Astrocyte (in vitro differentiated cells and primary cell): ENCODE results near the gene GPC2.

Experiments used
- EZH2 ChIP-seq: IDR thresholded peaks from 2 replicates; pipeline ENCODE4 v1.6.1; 2012; ENCODE audit warnings: mild to moderate bottlenecking, low read length, inconsistent platforms; ENCODE audit not compliant: insufficient read depth
- TF ChIP-seq, protein P1 (sequence below): IDR thresholded peaks from 2 replicates; pipeline ENCODE4 v1.5.1; 2011; ENCODE audit warnings: low read depth, mild to moderate bottlenecking, inconsistent platforms, low read length, moderate library complexity; ENCODE audit not compliant: insufficient read depth

DNA sequence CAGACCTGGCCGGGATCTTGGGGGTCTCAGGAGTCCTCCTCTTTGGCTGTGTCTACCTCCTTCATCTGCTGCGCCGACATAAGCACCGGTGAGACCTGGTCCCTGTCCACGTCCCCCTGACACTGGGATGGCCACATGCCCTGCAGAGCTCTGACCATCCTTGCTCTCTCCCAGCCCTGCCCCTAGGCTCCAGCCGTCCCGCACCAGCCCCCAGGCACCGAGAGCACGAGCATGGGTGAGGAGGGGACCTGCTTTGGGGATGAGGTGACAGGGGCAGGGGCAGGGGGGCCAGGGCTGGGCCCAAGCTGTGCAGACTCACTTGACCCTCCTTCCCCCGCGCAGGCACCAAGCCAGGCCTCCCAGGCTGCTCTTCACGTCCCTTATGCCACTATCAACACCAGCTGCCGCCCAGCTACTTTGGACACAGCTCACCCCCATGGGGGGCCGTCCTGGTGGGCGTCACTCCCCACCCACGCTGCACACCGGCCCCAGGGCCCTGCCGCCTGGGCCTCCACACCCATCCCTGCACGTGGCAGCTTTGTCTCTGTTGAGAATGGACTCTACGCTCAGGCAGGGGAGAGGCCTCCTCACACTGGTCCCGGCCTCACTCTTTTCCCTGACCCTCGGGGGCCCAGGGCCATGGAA is 43.5 kb upstream of the GPC2 start:
- TF ChIP-seq, protein P1, sequence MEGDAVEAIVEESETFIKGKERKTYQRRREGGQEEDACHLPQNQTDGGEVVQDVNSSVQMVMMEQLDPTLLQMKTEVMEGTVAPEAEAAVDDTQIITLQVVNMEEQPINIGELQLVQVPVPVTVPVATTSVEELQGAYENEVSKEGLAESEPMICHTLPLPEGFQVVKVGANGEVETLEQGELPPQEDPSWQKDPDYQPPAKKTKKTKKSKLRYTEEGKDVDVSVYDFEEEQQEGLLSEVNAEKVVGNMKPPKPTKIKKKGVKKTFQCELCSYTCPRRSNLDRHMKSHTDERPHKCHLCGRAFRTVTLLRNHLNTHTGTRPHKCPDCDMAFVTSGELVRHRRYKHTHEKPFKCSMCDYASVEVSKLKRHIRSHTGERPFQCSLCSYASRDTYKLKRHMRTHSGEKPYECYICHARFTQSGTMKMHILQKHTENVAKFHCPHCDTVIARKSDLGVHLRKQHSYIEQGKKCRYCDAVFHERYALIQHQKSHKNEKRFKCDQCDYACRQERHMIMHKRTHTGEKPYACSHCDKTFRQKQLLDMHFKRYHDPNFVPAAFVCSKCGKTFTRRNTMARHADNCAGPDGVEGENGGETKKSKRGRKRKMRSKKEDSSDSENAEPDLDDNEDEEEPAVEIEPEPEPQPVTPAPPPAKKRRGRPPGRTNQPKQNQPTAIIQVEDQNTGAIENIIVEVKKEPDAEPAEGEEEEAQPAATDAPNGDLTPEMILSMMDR: no peak
- no peak for TF ChIP-seq EZH2
